NB4 (cell line): ENCODE measurements around the gene RELL2.
A peak's percentile ranks its signal among the peaks of the same experiment; 100 is the strongest.

Experiments
- DNase-seq: peaks from one replicate; pipeline ENCODE4 v3.0.0; 2010; ENCODE audit warnings: low read depth
- H3K4me3 ChIP-seq: one replicate; pipeline ENCODE4 v1.5.1; 2011; ENCODE audit warnings: mild to moderate bottlenecking, low read depth, low read length, moderate library complexity
- CTCF ChIP-seq: IDR thresholded peaks from one replicate; pipeline ENCODE4 v1.5.1; 2012; ENCODE audit warnings: low read depth, low read length
- MAX ChIP-seq: IDR thresholded peaks from 2 replicates; pipeline ENCODE4 v1.6.1; 2011; ENCODE audit warnings: low read depth, low read length
- MYC ChIP-seq: IDR thresholded peaks from 2 replicates; pipeline ENCODE4 v1.6.1; 2011; ENCODE audit warnings: low read depth, low read length
- POLR2A ChIP-seq: IDR thresholded peaks from 2 replicates; pipeline ENCODE4 v1.6.1; 2011; ENCODE audit warnings: mild to moderate bottlenecking; ENCODE audit not compliant: insufficient read length; ENCODE audit errors: extremely low read depth

RELL2 gene

GRCh38 chr5:141680178-141680577, 43.4 kb downstream of the RELL2 start:
- no peak overlapping the region for H3K4me3 ChIP-seq
- no peak for DNase-seq
- TF ChIP-seq CTCF (no peak), MAX (no peak), MYC (no peak), POLR2A (no peak)

GRCh38 chr5:141680751-141681201, 44.0 kb downstream of the RELL2 start:
- H3K4me3 ChIP-seq = peak overlapping the region; percentile 55
- TF ChIP-seq MYC (no peak), MAX (no peak), CTCF (no peak), POLR2A (no peak)
- DNase-seq = peak; percentile 18

- no peak for DNase-seq
- no peak for TF ChIP-seq MYC
- TF ChIP-seq MAX = 0 out of 2 replicates have a peak, but pooled peaks have one; percentile 27
- TF ChIP-seq POLR2A = no peak
- no peak for TF ChIP-seq CTCF
- H3K4me3 ChIP-seq = peak overlapping the region; percentile 55
Measured at GRCh38 chr5:141681295-141681694, 44.5 kb downstream of the RELL2 start.

GRCh38 chr5:141681695-141682641, 45.2 kb downstream of the RELL2 start, which contains the start of gene ARAP3:
TSS of gene ARAP3 (minus strand) at chr5:141682230. CDS start at chr5:141680486, 1,744 bp downstream.
- TF ChIP-seq POLR2A (peak; percentile 41), MYC (no peak; the same call in 1 of the 2 replicates), MAX (0 out of 2 replicates have a peak, but pooled peaks have one; percentile 6)
- DNase-seq = peak; percentile 89
- H3K4me3 ChIP-seq = peak within 1 kb of the TSS; percentile 55

GRCh38 chr5:141683596-141684141, 46.9 kb downstream of the RELL2 start:
- no peak for DNase-seq
- no peak overlapping the region for H3K4me3 ChIP-seq
- TF ChIP-seq MAX (no peak), CTCF (no peak), POLR2A (no peak), MYC (no peak)

GRCh38 chr5:141685591-141685990, 48.8 kb downstream of the RELL2 start:
- H3K4me3 ChIP-seq = no peak overlapping the region
- TF ChIP-seq MYC (no peak), POLR2A (no peak), CTCF (no peak), MAX (no peak)
- DNase-seq = no peak
